Left hindlimb (tissue), 1 donor: ENCODE data around the gene BABAM2.
"Not testable (repeated sequence)": the region's sequence is repeated elsewhere in the genome, so short reads cannot be mapped to it uniquely, and the experiment has no call there.

Experiments used
- DNase-seq: peaks from one replicate; pipeline ENCODE4 v3.0.0-alpha.2; 2018

BABAM2 gene

GRCh38 chr2:27890146-27890923 lies at the start of gene BABAM2, which contains the start of gene RBKS:
Gene BABAM2 (plus strand): TSS chr2:27890729. CDS start chr2:27894557, 3,828 bp downstream.
Gene RBKS (minus strand): TSS chr2:27890387. CDS start chr2:27890345, 42 bp downstream.
- peak; percentile 88 for DNase-seq

GRCh38 chr2:27842894-27843293 lies 47.6 kb upstream of the BABAM2 start:
- no peak for DNase-seq

- DNase-seq: no peak
These were observed 46.5 kb upstream of the BABAM2 start for GRCh38 chr2:27843992-27844391.

GRCh38 chr2:27844821-27845255 lies 45.7 kb upstream of the BABAM2 start:
- no peak for DNase-seq

GRCh38 chr2:27847333-27847732 lies 43.2 kb upstream of the BABAM2 start:
- no peak for DNase-seq

- no peak for DNase-seq
These were observed 40.8 kb upstream of the BABAM2 start for GRCh38 chr2:27849558-27850205.

- DNase-seq: no peak
These were observed 37.8 kb upstream of the BABAM2 start for GRCh38 chr2:27852691-27853090.

- DNase-seq: no peak
These were observed 36.2 kb upstream of the BABAM2 start for GRCh38 chr2:27854229-27854862.

GRCh38 chr2:27855476-27855875 lies 35.1 kb upstream of the BABAM2 start:
- no peak for DNase-seq

GRCh38 chr2:27856386-27856785 lies 34.1 kb upstream of the BABAM2 start:
- no peak for DNase-seq

- DNase-seq: no peak
These were observed 33.6 kb upstream of the BABAM2 start for GRCh38 chr2:27856956-27857355.

GRCh38 chr2:27857417-27858172 lies 32.9 kb upstream of the BABAM2 start:
- no peak for DNase-seq

GRCh38 chr2:27860111-27860510 lies 30.4 kb upstream of the BABAM2 start:
- no peak for DNase-seq

GRCh38 chr2:27863146-27863545 lies 27.4 kb upstream of the BABAM2 start:
- DNase-seq: no peak

- DNase-seq: not testable (repeated sequence)
These were observed 26.6 kb upstream of the BABAM2 start for GRCh38 chr2:27863955-27864354.

GRCh38 chr2:27866237-27866636 lies 24.3 kb upstream of the BABAM2 start:
- no peak for DNase-seq

- DNase-seq: no peak
These were observed 20.8 kb upstream of the BABAM2 start for GRCh38 chr2:27869763-27870162.

GRCh38 chr2:27870724-27871123 lies 19.8 kb upstream of the BABAM2 start:
- DNase-seq: no peak

- no peak for DNase-seq
These were observed 18.7 kb upstream of the BABAM2 start for GRCh38 chr2:27871802-27872201.

GRCh38 chr2:27873091-27873490 lies 17.4 kb upstream of the BABAM2 start:
- DNase-seq: no peak

- DNase-seq: no peak
These were observed 15.2 kb upstream of the BABAM2 start for GRCh38 chr2:27875089-27875881.

- DNase-seq: no peak
These were observed 11.7 kb upstream of the BABAM2 start for GRCh38 chr2:27878825-27879224.
